ENCODE measurements around the gene DECR2.
"Not testable (repeated sequence)": the region's sequence is repeated elsewhere in the genome, so short reads cannot be mapped to it uniquely, and the experiment has no call there.

Gene DECR2

DNA sequence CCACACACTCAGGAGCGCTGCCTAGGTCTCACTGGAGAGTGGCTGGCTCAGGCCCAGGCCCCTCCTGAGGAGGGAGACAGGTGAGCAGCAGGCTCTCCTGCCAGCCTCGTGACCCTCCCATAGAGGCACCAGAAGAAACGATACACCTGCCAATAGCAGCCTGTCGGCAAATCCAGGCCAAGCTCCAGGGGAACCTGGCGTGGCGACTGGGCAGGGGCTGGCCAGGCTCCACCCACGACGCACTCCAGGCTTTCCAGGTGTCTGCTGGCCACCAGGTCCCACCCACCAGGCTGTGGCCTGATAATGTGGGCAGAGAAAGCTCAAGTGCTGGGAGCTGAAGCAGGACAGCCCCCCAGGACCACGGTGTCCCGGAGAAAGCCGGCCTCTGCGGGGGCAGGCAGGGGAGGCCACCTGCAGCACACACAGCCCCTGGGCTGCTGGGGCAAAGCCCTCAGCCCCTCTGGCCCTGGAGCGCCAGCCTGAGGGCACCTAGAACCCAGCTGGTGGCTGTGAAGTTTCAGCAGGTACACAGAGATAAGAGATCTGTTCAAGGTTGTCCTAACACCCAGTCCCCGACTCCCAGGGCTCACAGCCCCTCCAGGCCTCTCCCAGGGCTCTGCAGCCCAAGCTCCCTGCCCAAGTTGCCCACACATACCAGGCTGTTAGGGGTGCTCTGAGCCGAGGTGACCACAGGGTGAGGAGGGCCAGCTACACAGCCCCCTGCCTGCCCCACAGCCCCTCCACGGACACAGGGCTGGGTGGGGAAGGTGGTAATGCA is 22.3 kb upstream of the DECR2 start:
- peak; percentile 75 for DNase-seq (ENCODE audit: low spot score)

DNA sequence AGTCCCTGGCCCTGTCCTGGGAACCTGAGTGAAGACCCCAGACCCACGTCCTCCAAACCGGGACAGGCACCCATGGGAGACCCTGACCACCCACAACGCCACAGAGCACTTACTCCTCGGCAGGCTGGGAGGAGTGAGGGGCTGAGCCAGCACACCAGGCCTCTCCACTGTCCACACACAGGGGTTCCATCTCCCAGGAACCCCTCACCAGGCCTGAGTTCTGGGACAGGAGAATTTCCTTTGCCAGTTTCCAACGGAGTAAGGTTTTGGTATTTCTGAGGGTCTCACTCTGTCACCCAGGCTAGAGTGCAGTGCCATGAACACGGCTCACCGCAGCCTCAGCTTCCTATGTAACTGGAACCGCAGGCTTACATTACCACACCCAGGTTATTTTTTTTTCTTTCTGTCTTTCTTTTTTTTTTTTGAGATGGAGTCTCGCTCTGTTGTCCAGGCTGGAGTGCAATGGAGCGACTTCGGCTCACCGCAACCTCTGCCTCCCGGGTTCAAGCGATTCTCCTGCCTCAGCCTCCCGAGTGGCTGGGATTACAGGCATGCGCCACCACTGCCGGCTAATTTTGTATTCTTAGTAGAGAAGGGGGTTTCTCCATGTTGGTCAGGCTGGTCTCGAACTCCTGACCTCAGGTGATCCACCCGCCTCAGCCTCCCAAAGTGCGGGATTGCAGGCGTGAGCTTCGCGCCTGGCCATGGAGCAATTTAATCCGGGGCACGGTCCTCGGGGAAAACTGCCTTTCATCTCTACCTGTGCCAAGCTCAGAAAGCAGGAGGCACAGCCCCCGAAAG is 21.5 kb upstream of the DECR2 start:
- DNase-seq (ENCODE audit: low spot score): no peak

DNA sequence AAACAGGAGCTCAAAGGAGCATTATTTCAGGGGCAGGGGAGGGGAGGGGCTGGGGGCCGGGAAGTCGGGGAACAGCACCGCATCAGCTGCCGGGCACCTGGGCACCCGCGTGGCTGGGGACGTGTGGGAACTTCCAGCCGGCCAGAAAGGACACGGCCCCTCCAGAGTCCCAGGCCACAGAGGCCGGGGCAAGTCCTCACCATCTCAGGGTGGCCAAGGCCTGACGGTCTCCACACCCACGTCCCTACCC is 21.0 kb upstream of the DECR2 start:
- DNase-seq (ENCODE audit: low spot score): no peak

DNA sequence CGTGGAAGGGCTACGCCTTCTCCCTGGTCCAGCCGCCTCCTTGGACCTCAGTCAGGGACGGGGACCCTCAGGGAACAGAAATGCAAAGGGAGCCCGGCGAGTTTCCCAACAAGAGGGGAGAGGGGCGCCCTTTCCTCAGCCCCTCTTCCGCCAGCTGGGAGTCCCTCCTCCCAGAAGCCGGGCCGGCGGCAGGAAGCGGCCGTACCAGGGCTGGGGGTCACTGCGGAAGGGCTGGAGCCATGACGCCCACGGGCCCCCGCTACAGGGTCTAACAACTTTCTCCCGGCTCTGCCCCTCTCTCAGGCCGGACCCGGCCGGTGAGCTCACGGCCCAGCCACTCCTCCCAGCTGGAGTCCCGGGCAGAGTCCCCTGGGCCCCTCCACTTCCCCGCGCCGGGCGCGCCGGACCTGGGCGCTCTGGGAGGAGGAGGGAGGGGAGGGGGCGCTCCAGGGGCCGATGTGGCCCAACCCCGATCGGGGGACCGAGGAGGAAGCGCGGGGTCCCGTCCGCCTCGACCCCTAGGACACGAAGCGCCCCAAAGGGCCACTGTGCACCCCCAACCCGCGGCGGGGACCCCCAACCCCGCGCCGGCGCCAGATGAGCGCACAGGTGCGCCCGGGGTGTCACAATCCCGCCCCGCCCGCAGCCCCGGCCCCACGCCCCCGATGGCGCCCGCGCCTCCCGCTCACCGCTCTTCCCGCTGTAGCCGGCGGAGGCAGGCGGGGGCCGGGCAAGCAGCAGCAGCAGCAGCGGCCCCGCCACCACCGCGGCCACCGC is 20.5 kb upstream of the DECR2 start:
- DNase-seq (ENCODE audit: low spot score): peak; percentile 28

DNA sequence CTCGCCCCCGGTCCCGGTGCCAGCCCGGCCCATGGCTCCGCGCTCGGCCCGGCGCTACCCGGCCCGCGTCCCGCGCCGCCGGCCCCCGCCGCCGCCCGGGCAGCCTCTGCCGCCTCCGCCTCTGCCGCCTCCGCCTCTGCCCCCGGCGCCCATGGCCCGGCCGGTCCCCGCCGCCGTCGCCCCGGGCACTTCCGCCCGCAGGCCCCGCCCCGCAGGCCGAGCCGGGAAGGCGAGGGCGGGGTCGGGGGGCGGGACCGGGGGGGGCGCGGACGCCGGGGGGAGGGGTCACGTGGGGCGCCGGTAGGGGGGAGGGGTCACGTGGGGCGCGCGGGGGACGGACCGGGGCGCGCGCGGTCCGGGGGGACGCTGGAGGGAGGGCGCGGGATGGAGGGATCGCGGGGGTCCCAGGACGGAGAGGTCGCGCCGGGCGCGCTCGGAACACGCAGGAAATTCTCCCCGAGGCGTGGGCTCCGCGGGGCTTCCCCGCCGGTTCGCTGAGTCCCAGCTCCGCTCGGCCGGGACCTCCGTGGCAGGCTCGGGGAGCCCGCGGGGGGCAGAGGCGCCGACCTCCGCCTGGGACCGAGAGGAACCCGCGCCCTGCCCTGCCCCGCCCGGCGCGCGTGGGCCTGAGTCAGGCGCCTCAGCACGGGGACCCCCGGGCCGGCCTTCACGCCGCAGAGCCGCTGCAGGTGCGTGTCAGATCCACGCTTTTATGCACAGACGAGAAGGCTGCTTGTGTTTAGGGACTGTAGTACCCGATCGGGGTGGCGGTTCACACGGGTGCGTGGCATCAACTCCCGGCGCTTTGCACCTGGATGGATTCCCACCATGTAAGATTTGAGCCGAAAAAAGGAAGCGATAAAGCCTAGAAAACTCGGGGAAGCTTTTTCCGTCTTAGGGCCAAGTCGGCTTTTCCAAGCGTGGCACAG is 19.6 kb upstream of the DECR2 start, which contains the start of gene PGAP6:
Gene PGAP6 (minus strand): TSS at position 190 of the 929 bp plus-strand sequence. CDS start 157 bp downstream, at position 33.
- DNase-seq (ENCODE audit: low spot score): peak; percentile 76

DNA sequence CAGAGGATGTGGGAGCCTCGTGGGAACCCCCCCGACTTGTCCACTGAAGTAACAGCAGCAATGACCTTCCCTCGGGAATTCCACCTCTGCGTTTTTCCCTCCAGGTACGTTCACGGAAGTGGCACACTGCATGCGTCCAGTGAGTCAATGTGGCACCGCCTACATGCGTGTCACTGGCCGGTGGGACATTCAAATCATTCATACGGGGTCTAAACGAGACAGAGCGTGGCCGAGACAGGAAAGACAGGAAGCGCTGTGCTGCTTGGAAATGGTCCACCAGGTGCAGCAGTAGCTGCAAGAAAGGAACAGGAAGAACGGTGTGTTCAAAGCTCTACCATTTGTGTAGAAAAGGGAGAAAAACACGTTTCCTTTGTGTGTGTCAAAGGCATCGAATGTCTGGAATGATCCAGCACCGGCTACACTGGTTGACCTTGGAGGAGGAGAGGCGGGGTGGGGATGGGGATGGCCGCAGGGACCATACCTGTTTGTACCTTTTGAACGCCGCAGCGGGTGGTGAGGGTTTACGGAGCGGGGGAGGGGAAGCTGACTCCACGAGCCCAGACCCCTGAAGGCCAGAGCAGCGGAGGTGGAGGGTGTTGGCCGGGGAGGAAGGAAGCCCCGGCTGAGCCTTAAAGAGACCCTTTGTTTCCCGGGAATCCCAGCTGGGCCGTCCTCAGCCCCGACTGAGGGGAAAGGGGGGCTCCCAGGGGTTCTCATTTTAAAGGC is 18.2 kb upstream of the DECR2 start:
- DNase-seq (ENCODE audit: low spot score): peak; percentile 92

DNA sequence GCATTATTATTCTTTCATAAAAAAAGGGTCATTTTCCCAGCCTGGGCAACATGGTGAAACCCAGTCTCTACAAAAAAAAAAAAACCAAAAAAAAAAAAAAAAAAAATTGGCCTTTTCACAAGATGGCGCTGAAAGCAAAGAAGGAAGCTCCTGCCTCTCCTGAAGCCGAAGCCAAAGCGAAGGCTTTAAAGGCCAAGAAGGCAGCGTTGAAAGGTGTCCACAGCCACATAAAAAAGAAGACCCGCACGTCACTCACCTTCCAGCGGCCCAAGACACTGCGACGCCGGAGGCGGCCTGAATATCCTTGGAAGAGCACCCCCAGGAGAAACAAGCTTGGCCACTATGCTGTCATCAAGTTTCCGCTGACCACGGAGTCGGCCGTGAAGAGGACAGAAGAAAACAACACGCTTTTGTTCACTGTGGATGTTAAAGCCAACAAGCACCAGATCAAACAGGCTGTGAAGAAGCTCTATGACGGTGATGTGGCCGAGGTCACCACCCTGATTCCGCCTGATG is 15.0 kb upstream of the DECR2 start:
- no peak for DNase-seq (ENCODE audit: low spot score)

DNA sequence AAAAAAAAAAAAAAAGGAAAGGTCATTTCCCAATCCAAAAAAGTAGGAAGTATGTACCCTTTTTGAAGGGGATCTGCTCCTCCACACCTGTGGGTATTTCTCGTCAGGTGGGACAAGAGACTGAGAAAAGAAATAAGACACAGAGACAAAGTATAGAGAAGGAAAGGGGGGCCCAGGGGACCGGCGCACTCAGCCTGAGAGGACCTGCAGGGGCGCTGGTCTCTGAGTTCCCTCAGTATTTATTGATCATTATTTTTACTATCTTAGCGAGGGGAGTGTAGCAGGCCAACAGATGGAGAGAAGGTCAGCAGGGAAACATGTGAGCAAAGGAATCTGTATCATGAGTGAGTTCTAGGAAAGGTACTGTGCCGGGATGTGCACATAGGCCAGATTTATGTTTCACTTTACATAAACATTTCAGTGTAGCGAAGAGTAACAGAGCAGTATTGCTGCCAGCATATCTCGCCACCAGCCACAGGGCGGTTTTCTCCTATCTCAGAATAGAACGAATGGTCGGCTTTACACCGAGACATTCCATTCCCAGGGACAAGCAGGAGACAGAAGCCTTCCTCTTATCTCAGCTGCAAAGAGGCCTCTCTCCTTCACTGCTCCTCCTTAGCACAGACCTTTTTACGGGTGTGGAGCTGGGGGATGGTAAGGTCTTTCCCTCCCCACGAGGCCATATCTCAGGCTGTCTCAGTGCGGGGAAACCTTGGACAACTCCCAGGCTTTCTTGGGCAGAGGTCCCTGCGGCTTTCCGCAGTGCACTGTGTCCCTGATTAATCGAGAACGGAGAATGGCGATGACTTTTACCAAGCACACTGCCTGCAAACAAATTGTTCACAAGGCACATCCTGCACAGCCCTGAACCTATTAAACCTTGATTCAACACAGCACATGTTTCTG is 13.7 kb upstream of the DECR2 start:
- not testable (repeated sequence) for DNase-seq (ENCODE audit: low spot score)

DNA sequence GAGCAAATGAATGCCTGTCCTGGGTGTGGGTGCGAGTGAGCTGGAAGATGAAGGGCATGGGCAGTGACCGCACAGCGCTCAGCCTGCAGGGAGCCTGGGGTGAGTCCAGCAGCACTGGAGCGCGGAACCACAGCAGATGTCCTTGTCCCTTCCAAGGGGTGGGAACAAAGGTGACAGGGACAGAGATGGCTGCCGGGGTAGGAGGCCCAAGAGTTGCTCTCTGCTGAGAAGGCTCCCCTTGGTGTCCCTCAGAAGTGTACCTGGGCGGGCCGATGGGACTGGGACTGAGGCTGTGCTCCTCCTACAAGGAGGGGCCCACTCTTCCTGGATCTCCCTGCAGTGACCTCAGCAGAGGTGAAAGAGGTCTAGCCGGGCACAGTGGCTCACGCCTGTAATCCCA is 12.3 kb upstream of the DECR2 start:
- DNase-seq (ENCODE audit: low spot score): peak; percentile 32

DNA sequence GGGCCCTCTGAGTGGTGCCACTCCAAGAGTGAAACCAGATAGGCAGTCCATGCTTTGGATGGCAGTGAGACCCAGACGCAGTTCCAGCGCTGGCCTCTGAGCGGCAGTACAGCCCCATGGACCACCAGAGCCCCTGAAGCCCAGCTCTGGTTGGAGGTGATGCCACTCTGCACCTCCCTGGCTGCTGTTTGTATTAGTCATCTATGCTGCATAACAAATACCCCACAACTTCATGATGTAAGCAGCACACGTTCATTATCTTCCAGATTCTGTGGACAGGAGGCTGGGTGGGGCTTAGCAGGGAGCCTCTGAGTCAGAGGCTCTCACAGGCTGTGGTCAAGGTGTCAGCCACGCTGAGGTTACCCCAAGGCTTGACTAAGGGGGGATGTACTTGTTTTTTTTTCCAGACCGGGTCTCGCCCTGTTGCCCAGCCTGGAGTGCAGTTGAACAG is 9.8 kb upstream of the DECR2 start:
- DNase-seq (ENCODE audit: low spot score): peak; percentile 96

DNA sequence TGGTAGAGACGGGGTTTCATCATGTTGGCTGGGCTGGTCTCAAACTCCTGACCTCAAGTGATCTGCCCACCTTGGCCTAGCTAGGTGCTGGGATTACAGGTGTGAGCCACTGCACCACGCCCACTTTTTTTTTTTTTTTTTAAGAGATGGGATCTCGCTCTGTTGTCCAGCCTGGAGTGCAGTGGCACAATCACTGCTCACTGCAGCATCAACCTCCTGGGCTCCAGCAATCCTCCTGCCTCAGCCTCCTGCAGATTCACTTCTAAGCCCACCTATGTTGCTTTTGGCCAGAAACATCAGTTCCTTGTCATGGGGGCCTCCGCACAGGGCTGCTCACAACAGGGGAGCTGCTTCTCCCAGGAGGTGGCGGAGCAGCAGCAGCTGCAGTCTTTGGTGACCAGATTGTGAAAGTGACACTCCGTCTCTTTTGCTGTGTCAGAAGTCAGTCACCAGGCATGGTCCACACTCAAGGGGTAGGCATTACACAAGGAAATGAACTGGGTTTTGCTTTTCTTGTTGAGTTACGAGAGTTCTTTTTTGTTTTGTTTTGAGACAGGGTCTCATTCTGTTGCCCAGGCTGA is 9.1 kb upstream of the DECR2 start:
- DNase-seq (ENCODE audit: low spot score): no peak

DNA sequence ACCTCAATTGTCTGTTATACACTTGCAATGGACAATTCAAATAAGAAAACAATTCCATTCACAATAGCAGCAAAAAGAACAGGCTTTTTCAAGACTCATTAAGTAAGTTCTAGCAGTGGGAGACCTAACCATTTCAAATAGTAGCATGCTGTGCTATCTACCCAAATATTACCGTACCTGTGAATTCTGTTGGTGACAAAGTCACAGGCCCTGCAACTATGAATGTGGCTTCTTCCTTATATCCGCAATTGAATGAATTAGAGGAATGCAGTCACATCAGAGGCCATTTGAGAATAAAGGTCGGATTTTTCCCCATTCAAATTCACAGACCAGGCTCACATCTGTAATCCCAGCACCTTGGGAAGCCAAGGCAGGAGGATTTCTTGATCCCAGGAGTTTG is 5.5 kb upstream of the DECR2 start:
- DNase-seq (ENCODE audit: low spot score): no peak

DNA sequence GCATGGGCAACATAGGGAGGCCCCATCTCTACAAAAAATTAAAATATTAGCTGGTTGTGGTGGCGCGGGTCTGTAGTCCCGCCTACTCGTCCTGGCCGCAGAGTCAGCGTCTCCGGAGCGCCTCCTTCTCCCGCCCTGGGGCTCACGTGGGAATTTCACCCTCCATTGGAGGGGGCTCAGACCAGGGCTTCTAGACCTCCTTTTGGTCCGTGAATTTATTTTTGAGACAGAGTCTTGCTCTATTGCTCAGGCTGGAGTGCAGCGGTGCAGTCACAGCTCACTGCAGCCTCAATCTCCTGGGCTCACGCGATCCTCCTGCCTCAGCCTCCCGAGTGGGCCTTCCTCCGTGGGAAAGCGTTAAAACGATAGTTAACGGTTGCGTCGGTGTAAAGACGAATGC is 5.1 kb upstream of the DECR2 start:
- DNase-seq (ENCODE audit: low spot score): peak; percentile 41

DNA sequence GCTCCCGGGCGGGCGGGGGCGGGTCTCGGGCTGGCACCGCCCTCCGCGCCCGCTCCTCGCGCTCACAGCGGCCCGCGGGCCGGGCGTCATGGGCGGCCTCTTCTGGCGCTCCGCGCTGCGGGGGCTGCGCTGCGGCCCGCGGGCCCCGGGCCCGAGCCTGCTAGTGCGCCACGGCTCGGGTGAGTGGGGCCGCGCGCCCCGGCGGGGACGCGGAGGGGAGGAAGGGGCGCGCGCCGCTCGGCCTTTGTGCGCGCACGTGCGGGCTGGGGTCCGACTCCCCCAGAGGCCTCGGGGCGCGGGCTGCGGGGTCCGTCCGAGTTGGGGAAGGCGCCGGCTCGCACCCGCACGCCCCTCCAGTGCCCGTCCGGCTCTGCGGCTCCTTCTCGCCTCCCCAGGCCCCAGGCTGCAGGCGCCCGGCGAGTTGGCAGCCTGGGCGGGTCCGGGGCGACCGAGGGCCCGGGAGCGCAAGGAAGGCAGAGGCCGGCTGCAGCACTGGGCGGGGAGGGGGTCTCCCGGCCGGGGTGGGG is 4.5 kb upstream of the DECR2 start, which contains the start of gene NME4:
Gene NME4 (plus strand): TSS at position 65 of the 527 bp plus-strand sequence. CDS start 24 bp downstream, at position 89.
- peak; percentile 30 for DNase-seq (ENCODE audit: low spot score)

DNA sequence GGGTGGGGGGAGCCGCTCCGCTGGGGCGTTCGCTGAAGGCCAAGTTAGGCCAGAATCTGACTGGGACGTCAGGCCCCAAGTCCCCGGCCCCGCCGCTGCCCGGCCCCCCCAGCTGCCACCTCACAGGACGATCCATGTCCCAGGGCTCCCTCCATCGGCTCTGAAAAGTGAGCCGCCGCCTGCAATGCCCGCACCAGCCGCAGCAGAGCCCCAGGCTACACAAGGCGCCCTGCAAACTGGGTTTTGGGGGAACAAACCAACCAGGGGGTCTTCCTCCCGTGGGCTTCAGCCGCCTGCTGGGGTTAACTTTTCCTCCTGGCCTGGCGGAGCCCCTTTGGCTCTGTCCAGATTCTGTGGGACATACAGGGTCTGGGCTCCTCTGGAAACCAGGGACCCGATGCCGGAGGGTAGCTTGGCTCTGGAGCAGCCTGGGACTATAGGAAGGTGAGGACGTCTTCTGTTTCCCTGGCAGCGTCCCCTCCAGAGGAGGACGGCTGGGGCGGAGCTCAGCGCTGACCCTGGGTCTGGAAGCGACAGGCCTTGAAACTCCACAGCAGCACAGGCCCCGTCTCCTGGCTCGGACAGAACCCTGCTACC is 3.9 kb upstream of the DECR2 start:
- DNase-seq (ENCODE audit: low spot score): peak; percentile 63

DNA sequence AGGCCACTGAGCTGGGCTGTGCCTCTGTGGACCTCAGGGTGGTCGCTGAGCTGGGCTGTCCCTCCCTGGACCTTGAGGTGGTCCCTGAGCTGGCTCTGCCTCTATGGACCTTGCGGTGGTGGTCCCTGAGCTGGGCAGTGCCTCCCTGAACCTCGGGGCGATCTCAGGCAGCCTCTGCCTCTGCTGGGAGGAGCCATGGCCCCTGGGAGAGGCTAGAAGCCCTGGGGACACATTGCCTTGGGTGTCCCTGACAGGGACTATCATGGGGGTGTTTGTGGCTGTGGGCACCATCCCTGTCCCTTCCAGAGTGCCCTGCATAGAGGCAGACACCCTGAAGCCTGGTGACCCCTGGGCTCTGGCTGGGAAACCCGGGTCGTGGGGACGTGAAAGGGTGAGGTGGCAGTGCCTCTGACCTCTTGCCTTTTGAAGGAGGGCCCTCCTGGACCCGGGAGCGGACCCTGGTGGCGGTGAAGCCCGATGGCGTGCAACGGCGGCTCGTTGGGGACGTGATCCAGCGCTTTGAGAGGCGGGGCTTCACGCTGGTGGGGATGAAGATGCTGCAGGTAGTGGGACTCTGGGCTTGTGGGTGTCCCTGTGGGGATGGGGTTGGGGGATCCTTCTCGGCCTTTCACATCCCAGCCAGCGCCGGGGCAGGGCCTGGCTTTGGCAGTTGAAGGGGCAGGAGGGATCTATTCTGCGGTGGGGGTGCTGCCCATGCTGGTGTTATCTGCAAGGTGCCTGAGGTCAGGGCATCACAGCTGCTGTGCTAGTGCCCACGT is 2.9 kb upstream of the DECR2 start:
- DNase-seq (ENCODE audit: low spot score): no peak

DNA sequence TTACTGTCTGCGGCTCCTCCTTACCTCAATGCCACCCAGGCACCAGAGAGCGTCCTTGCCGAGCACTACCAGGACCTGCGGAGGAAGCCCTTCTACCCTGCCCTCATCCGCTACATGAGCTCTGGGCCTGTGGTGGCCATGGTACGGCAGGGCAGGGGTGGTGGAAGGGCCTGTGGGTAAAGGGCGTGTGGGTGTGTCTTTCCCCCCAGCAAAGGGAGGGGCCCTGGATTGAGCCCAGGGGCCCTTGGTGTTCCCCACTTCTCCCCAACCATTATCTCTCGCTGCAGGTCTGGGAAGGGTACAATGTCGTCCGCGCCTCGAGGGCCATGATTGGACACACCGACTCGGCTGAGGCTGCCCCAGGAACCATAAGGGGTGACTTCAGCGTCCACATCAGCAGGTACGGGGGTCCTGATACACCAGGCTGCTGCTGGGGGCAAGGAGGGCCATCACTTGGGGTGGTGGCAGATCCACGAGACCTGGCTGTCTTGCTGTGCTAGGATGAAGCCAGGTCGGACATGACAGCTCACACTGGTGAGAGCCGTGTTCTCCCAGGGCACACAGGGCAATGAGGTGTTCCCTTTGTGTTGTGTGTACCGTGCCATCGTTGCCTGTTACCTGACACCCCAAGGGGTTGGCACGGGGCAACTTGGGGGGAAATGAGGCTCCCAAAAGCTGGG is 2.2 kb upstream of the DECR2 start:
- no peak for DNase-seq (ENCODE audit: low spot score)

All from kidney tubule cell (primary cell).